BLaER1 treated with 17β-estradiol and CSF1 and Interleukin-3, amounts not matched to agents 10 nM and 100 nM (cell line): ENCODE measurements around the gene ALX3.
A peak's percentile ranks its signal among the peaks of the same experiment; 100 is the strongest.

Experiments
- H3K27ac ChIP-seq, 11 experiments: shearing (Covaris generic); formaldehyde crosslinking; 2 replicates each; pipeline ENCODE4 v1.8.1; 2022
- H3K27me3 ChIP-seq, 11 experiments: shearing (Covaris generic); formaldehyde crosslinking; 2 replicates each; pipeline ENCODE4 v1.8.1; 2022
- H3K36me3 ChIP-seq, 11 experiments: shearing (Covaris generic); formaldehyde crosslinking; 2 replicates each; pipeline ENCODE4 v1.8.1; 2022
- H3K4me1 ChIP-seq, 10 experiments: shearing (Covaris generic); formaldehyde crosslinking; 2 replicates each; pipeline ENCODE4 v1.8.1; 2022
- H3K4me2 ChIP-seq, 11 experiments: shearing (Covaris generic); formaldehyde crosslinking; 2 replicates each; pipeline ENCODE4 v1.8.1; 2022
- H3K4me3 ChIP-seq, 10 experiments: shearing (Covaris generic); formaldehyde crosslinking; 2 replicates each; pipeline ENCODE4 v1.8.1; 2022
- H3K9ac ChIP-seq, 11 experiments: shearing (Covaris generic); formaldehyde crosslinking; 2 replicates each; pipeline ENCODE4 v1.8.1; 2022
- H3K9me3 ChIP-seq, 11 experiments: shearing (Covaris generic); formaldehyde crosslinking; replicated peaks in 1 of 11; 2 replicates each; pipeline ENCODE4 v1.8.1; 2022
- H4K20me1 ChIP-seq, 11 experiments: shearing (Covaris generic); formaldehyde crosslinking; 2 replicates each; pipeline ENCODE4 v1.8.1; 2022
- Cebpa-rat ChIP-seq, 11 experiments: shearing (Covaris generic); IDR thresholded peaks; 2 replicates each; pipeline ENCODE4 v1.8.1; 2022

The ALX3 gene

DNA sequence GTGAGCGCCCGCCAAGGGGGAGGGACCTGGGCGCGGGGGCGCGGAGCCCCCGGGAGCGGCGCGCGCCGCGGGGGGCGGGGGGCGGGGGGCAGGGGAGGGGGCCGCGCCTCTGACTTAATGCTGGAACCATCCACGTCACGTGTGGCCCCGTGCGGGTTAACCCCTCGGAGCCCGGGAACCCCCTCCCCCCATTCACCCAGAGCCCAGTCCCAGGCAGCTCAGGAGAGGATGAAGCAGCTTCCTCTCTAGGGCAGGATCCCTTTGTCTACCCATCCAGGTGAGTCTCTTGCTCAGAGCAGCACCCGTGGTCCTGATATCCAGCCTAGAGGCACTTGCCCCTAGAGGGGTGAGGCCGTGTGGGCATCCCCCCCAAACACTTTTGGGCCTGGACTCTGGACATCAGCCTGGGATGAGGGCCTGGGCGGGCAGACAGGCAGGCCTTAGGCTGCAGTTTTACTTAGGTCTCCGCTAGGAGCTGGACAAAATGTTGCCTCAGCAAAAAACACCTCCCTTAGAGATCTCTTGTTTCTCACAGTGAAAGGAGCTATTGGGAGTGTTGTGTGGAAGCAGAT, at the start of gene ALX3:
Gene ALX3 (minus strand): TSS at position 2 of the 572 bp plus-strand sequence. CDS start 60 bp downstream, outside the sequence.
- Histone ChIP-seq H3K4me3 (peak within 1 kb of the TSS in 2 of 10 experiments; percentile 14 to 30; a peak in 2 of 20 replicates), H3K27ac (no peak within 1 kb of the TSS), H3K9ac (no peak within 1 kb of the TSS), H3K27me3 (peaks cover 74 to 99% (median 88%) of the 10 kb centered on the region in 11 experiments), H4K20me1 (peaks cover 0 to 54% (median 45%) of the 10 kb centered on the region in 11 experiments; a peak in 18 of 22 replicates), H3K36me3 (no peaks in the 10 kb centered on the region), H3K4me2 (peak within 1 kb of the TSS in 8 of 11 experiments; percentile 24 to 45 (median 33); a peak in 6 of 22 replicates), H3K9me3 (peaks cover 0 to 12% (median 0%) of the 10 kb centered on the region in 11 experiments; a peak in 4 of 22 replicates), H3K4me1 (peaks cover 0 to 12% (median 4%) of the 10 kb centered on the region in 10 experiments; a peak in 9 of 20 replicates)
- no peak for TF ChIP-seq Cebpa-rat (IDR thresholded peaks at IDR 0.05)

DNA sequence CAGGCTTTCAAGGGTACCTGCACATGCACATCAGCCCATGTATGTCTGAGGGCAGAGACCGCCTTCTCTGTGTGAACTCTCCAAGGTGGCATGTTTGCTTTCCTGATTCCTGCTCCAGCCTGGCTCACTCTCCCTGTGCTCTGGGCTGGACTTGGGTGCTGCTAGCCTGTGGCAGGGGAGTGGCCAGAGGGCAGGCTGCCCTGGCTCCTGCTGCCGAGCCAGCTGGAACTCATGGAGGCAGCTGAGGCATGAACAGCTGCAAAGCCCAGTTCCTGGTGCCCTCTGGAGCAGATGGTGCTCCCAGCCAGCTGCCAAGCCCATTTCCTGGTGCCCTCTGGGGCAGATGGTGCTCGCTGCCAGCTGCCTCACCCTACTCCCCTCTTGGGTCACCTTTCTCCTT, 49.4 kb upstream of the ALX3 start:
- no peak for TF ChIP-seq Cebpa-rat (IDR thresholded peaks at IDR 0.05)
- Histone ChIP-seq H3K4me3 (no peak overlapping the region), H3K4me1 (peaks cover 0 to 4% (median 0%) of the 10 kb centered on the region in 10 experiments; a peak in 2 of 20 replicates), H3K36me3 (no peaks in the 10 kb centered on the region), H3K27me3 (no peaks in the 10 kb centered on the region), H3K9ac (no peak overlapping the region), H3K27ac (no peak overlapping the region), H4K20me1 (no peaks in the 10 kb centered on the region), H3K9me3 (peaks cover 9 to 37% (median 29%) of the 10 kb centered on the region in 11 experiments; a peak in 21 of 22 replicates), H3K4me2 (peak overlapping the region in 1 of 11 experiments; percentile 22; a peak in 2 of 22 replicates)

DNA sequence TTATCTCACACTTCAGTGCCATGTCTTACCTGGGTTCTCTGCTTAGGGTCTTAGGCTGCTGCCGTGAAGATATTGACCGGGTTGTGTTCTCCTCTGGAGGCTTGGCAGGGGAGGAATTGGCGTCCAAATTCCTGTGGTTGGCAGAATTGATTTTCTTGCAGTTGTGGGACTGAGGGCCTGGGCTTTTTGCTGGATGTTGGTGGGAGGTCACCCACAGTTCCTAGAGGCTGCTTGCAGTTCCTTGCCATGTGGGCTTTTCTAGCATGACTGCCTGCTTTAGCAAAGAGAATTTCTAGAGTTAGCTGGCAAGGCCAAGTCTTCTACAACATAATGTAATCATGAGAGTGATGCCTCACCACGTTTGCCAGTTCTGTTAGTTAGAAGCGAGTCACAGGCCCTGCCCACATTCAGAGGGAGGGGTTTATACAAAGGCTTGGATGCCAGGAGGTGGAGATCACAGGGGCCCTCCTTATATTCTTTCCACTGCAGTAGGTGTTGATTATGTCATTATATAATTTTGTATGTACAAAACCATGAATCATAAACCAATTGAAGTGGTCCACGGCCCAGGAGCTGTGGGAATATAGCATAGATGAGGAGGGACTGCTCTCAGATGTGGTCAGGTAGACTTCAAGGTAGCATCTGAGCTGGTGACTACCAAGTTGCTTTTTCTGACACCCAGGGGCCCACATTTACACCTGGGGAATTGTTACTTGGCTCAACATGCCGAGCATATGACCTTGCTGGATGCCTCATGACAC, 48.3 kb upstream of the ALX3 start:
- TF ChIP-seq Cebpa-rat (IDR thresholded peaks at IDR 0.05): no peak

DNA sequence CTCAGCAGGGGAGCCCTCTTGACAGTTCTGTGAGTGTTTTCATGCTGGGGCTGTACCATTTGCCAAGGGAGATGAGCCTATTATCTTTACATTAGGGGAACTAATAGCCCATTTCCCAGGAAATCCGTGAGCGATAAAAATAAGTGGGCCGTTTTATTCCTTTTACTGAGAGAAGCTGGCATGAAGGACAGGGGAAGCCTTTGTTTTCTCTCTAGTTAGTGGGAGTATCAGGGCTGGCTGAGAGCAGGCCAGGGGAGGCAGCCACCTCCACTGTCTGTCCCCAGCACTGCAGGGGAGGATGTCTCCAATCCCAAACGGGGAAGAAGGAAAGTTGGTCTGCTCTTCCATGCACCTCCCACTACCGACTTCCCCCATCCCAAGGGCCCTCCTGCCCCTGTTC, 44.3 kb upstream of the ALX3 start:
- Histone ChIP-seq H3K9me3 (no peaks in the 10 kb centered on the region), H4K20me1 (no peaks in the 10 kb centered on the region), H3K27me3 (0 out of 22 replicates have a peak, but pooled peaks cover 0 to 6% (median 0%) of the 10 kb centered on the region in 11 experiments), H3K36me3 (no peaks in the 10 kb centered on the region), H3K9ac (no peak overlapping the region), H3K4me3 (no peak overlapping the region), H3K27ac (no peak overlapping the region), H3K4me1 (peaks cover 0 to 8% (median 0%) of the 10 kb centered on the region in 10 experiments; a peak in 1 of 20 replicates), H3K4me2 (no peak overlapping the region)
- no peak for TF ChIP-seq Cebpa-rat (IDR thresholded peaks at IDR 0.05)

More for the DNA sequence above, 48.3 kb upstream of the ALX3 start:
- Histone ChIP-seq H3K4me3 (no peak overlapping the region), H4K20me1 (no peaks in the 10 kb centered on the region), H3K27me3 (no peaks in the 10 kb centered on the region), H3K27ac (no peak overlapping the region), H3K9ac (no peak overlapping the region), H3K4me1 (peaks cover 0 to 4% (median 0%) of the 10 kb centered on the region in 10 experiments; a peak in 2 of 20 replicates), H3K4me2 (no peak overlapping the region), H3K36me3 (no peaks in the 10 kb centered on the region), H3K9me3 (peaks cover 6 to 30% (median 24%) of the 10 kb centered on the region in 11 experiments; a peak in 21 of 22 replicates)

DNA sequence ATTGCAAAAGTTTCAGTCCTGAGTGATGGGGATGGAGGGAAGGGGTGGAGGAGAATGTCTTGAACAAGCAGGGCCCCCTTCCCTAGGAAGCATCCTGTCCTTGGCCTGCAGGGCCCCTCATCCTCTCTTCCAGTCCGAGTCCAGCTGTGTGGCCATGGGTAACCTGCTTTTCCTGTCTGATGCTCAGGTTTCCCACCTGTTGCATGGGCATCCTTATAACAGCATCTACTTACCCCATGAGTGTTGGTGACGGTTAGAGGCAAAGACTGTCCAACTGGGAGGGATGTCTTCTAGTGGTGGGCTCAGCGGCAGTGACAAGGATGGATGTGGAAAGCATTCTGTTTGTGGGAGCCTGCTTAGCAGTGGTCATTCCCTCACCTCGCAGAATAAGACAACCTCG, 43.7 kb upstream of the ALX3 start:
- no peaks in the 10 kb centered on the region for H3K36me3 ChIP-seq
- H3K27me3 ChIP-seq: 0 out of 22 replicates have a peak, but pooled peaks cover 0 to 6% (median 0%) of the 10 kb centered on the region in 11 experiments
- H3K4me1 ChIP-seq: 0 out of 20 replicates have a peak, but pooled peaks cover 0 to 8% (median 0%) of the 10 kb centered on the region in 10 experiments
- no peak overlapping the region for H3K4me2 ChIP-seq
- no peak for TF ChIP-seq Cebpa-rat (IDR thresholded peaks at IDR 0.05)
- H3K9ac ChIP-seq: no peak overlapping the region
- no peaks in the 10 kb centered on the region for H4K20me1 ChIP-seq
- no peak overlapping the region for H3K27ac ChIP-seq
- H3K4me3 ChIP-seq: no peak overlapping the region
- H3K9me3 ChIP-seq: no peaks in the 10 kb centered on the region

DNA sequence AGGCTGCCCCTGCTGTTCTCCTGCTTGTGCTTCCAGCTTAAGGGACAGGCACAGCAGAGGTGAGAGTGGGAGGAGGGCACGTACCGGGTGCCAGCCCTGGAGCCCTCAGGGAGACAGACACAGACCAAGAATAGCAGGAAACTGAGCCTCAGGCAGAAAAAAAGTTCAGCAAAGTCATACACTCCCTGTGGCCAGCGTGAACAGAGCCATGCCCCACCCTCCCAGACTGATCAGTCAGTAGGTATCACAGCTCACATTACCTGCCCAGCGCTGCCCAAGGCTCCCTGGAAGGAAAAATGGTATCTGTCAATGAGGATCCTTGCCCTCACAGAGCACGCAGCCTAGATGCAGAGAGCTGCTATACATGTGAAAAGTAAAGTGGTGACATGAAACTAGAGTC, 43.1 kb upstream of the ALX3 start:
- Histone ChIP-seq H3K4me1 (0 out of 20 replicates have a peak, but pooled peaks cover 0 to 8% (median 0%) of the 10 kb centered on the region in 10 experiments), H3K9me3 (no peaks in the 10 kb centered on the region), H4K20me1 (no peaks in the 10 kb centered on the region), H3K27me3 (0 out of 22 replicates have a peak, but pooled peaks cover 0 to 6% (median 0%) of the 10 kb centered on the region in 11 experiments), H3K4me3 (no peak overlapping the region), H3K9ac (no peak overlapping the region), H3K36me3 (no peaks in the 10 kb centered on the region), H3K4me2 (no peak overlapping the region), H3K27ac (no peak overlapping the region)
- TF ChIP-seq Cebpa-rat (IDR thresholded peaks at IDR 0.05): no peak

DNA sequence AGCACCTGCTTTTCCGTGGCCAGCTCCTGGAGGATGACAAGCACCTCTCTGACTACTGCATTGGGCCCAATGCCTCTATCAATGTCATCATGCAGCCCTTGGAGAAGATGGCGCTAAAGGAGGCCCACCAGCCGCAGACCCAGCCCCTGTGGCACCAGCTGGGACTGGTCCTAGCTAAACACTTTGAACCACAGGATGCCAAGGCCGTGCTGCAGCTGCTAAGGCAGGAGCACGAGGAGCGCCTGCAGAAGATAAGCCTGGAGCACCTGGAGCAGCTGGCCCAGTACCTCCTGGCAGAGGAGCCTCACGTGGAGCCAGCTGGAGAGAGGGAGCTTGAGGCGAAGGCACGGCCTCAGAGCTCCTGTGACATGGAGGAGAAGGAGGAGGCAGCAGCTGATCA, 42.2 kb upstream of the ALX3 start:
- no peaks in the 10 kb centered on the region for H3K9me3 ChIP-seq
- H3K4me3 ChIP-seq: no peak overlapping the region
- H3K4me1 ChIP-seq: 0 out of 20 replicates have a peak, but pooled peaks cover 0 to 8% (median 0%) of the 10 kb centered on the region in 10 experiments
- no peaks in the 10 kb centered on the region for H3K36me3 ChIP-seq
- 0 out of 22 replicates have a peak, but pooled peaks cover 0 to 6% (median 0%) of the 10 kb centered on the region in 11 experiments for H3K27me3 ChIP-seq
- no peaks in the 10 kb centered on the region for H4K20me1 ChIP-seq
- H3K4me2 ChIP-seq: no peak overlapping the region
- no peak overlapping the region for H3K9ac ChIP-seq
- no peak overlapping the region for H3K27ac ChIP-seq
- no peak for TF ChIP-seq Cebpa-rat (IDR thresholded peaks at IDR 0.05)

DNA sequence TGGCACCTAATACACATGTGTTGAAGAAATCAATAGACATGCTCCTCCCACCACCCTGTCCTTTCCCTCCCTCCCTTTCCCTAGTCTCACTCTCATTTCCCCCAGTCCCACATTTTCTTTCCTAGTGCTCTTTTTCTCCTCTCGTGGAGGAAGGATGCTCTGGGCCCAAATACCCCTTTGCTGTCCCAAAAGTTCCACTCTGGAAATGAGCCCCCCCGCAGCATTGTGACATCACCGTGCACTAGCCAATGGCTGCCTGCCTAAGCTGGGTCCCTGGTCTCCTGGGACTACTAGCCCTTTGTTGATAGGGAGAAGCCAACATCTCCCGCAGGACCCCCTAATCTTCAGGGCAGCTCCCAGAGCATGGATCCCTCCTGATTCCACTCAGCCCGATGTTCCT, 41.7 kb upstream of the ALX3 start, which contains the start of gene UBL4B:
Gene UBL4B (plus strand): TSS at position 301 of the 400 bp plus-strand sequence. CDS start 92 bp downstream, at position 393.
- Histone ChIP-seq H3K9ac (no peak within 1 kb of the TSS), H3K4me3 (no peak within 1 kb of the TSS), H3K9me3 (no peaks in the 10 kb centered on the region), H4K20me1 (no peaks in the 10 kb centered on the region), H3K4me1 (0 out of 20 replicates have a peak, but pooled peaks cover 0 to 8% (median 0%) of the 10 kb centered on the region in 10 experiments), H3K4me2 (no peak within 1 kb of the TSS), H3K27ac (no peak within 1 kb of the TSS), H3K27me3 (0 out of 22 replicates have a peak, but pooled peaks cover 0 to 6% (median 0%) of the 10 kb centered on the region in 11 experiments), H3K36me3 (no peaks in the 10 kb centered on the region)
- no peak for TF ChIP-seq Cebpa-rat (IDR thresholded peaks at IDR 0.05)

DNA sequence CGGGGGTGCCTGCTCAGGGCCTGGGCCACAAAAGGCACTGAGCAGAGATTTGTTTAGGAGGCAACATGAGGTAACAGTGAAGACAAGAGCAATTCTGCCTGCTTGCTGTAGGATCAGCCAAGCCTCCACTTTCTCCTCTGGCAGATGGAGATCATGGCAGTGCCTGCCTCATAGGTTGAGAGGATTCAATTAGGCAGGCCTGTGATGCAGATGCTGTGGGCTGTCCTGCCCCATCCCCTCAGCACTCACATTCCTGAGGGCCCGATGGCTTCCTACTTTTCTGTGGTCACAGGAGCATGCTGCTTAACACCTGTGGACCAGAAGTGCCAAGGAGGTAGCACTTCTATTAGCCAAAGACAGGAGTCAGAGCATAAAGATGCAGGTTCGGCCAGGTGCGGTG, 40.6 kb upstream of the ALX3 start:
- no peaks in the 10 kb centered on the region for H3K9me3 ChIP-seq
- no peaks in the 10 kb centered on the region for H4K20me1 ChIP-seq
- H3K4me2 ChIP-seq: no peak overlapping the region
- H3K27ac ChIP-seq: no peak overlapping the region
- 0 out of 22 replicates have a peak, but pooled peaks cover 0 to 6% (median 0%) of the 10 kb centered on the region in 11 experiments for H3K27me3 ChIP-seq
- no peak for TF ChIP-seq Cebpa-rat (IDR thresholded peaks at IDR 0.05)
- no peak overlapping the region for H3K4me3 ChIP-seq
- peaks cover 0 to 16% (median 6%) of the 10 kb centered on the region in 10 experiments; a peak in 16 of 20 replicates for H3K4me1 ChIP-seq
- no peaks in the 10 kb centered on the region for H3K36me3 ChIP-seq
- H3K9ac ChIP-seq: no peak overlapping the region
